ENCODE data around the gene SLCO3A1.

SLCO3A1 gene

DNA sequence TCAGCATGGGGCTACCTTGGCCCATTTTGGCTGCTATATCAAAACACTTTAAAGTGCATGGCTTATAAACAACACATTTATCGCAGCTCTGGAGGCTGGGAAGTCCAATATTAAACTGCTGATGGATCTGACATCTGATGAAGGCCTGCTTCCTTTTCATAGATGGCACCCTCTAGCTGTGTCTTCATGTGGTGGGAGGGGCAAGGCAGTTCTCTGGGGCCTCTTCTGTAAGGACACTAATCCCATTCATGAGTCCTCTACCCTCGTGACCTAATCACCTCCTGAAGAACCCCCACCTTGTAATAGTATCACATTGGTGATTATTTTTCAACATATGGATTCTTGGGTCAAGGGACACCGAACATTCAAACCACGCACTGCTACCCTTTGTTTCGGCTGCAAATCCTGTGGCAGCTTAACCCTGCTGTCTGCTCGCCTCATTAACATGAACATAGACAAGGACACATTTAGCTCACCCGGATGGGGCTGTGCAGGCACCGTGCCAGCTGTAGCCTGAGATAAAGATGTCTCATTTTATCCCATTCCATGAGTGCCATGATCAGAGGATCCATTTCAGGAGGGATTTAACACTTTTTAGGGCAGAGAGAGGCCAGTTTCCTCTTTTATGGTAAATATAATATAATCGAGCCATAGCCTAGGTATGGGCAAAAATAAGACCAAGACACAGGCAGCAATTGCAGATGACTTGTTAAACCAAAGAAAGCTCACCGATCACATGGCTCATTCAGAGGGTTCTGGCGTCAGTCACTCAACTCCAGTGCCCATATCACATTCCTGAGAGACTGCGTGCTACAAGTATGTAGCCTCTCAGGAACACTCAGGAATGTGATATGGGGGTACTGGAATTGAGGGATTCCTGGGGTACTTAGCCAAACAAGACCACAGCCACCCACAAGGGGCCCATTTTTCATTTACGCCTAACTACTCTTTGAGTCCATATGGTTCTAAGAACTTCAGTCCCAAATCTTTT lies 289.0 kb downstream of the SLCO3A1 start:
- peak; percentile 32 for DNase-seq

DNA sequence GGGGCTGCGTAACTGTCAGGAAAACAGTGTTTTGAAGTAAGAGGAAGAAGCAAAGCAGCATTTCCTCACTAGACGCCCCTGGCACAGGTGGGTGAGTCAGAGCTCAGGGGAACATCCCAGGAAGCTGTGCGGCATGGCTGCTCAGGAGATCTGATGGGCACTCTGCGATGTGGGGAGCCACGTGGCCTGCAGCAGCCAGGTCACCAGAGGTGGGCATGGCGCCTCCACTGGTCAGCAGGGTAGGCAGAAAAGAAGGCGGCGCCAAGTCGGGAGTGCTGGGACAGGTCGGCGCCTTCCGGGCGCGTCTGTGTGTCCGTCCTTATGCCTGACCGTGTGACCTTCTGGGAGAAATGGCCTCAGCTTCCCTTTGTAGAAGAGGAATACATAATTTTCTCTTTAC lies 290.3 kb downstream of the SLCO3A1 start:
- DNase-seq, result no peak

DNA sequence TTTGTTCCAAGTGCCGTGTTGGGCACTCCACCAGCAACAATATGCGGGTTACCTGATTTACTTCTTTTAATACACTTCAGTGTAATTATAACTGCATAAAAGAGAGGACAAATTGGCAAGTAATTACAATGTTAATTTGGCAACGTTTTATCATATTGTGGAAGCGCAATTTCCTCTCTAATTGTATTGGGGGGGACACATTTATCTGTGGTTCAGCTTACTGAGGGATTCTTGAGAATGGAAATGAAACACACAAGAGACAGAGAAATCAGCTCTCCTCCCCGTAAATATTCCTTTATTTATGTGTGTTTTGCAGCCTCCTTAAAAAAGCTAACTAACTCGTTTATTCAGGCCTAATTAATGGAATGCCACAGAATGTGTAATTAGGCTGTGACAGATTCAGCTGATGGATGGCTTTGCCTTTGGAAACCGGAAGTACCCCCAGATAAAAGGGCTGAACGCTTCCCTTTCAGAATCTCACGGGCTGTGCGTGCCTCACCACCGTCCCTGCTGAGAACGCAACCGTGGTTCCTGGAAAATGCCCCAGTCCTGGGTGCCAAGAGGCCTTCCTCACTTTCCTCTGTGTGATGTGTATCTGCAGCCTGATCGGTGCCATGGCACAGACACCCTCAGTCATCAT lies 293.1 kb downstream of the SLCO3A1 start:
- DNase-seq, result no peak

- peak; percentile 90 for DNase-seq
Observed at GRCh38 chr15:92149029-92149428, 295.5 kb downstream of the SLCO3A1 start.

DNA sequence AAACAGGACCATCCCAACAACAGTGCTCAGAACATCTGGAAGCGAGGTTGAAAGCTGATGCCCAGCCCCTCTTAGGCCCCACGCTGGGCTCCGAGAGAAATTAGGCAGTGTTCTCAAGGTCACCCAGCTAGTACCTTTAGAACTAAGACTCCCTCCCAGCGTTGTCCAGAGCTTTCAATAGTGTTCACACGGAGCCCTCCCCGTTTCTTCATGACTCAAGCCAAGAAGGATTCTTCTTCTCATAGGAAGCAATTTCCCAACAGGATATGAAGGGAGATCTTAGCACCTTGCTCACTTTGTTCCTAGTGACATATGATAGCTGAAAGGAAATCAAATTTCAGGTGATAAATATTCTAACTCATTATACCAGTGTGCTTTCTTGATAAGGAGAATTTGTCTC lies 296.0 kb downstream of the SLCO3A1 start:
- DNase-seq, result peak; percentile 40

GRCh38 chr15:92151168-92151567 lies 297.7 kb downstream of the SLCO3A1 start:
- DNase-seq, result no peak

- DNase-seq, result no peak
Observed at GRCh38 chr15:92151741-92152140, 298.2 kb downstream of the SLCO3A1 start.

GRCh38 chr15:92152983-92153382 lies 299.5 kb downstream of the SLCO3A1 start:
- no peak for DNase-seq

- DNase-seq, result no peak
Observed at GRCh38 chr15:92153620-92154019, 300.1 kb downstream of the SLCO3A1 start.

GRCh38 chr15:92155934-92156333 lies 302.4 kb downstream of the SLCO3A1 start:
- no peak for DNase-seq

GRCh38 chr15:92157666-92158298 lies 304.3 kb downstream of the SLCO3A1 start:
- no peak for DNase-seq

DNA sequence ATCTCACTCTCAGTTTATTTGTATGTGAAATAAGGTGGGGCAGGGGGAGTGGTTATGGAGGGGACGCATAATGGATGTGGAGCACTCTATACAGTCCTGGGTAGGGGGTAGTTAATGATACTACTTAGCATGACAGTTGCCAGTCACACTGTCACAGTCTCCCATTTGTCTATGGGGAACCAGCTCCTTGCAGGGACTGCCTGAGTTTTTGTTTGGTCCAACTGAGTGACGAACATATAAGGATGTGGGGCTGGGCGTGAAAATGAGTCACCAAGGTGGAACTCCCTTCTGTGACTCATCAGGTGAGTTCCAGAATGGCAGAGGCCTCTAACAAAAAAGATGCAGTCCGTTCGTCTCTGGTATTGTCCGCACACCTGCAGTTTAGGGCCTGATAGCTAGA lies 304.9 kb downstream of the SLCO3A1 start:
- DNase-seq, result no peak

DNA sequence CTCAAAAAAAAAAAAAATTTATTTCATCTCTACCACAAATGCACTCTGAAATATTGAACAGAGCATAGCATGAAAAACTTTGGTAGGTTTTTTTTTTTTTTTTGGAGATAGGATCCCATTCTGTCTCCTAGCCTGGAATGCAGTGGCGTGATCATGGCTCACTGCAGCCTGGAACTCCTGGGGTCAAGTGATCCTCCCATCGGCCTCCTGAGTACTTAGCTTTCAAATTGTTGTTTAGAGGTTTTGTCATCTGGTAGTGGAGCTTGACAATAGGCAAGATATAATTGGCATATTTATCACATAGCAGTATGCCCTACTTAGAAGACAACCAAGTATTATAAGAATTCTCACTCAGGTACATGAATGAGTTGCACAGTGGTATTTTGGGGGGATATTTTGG lies 306.0 kb downstream of the SLCO3A1 start:
- no peak for DNase-seq

DNA sequence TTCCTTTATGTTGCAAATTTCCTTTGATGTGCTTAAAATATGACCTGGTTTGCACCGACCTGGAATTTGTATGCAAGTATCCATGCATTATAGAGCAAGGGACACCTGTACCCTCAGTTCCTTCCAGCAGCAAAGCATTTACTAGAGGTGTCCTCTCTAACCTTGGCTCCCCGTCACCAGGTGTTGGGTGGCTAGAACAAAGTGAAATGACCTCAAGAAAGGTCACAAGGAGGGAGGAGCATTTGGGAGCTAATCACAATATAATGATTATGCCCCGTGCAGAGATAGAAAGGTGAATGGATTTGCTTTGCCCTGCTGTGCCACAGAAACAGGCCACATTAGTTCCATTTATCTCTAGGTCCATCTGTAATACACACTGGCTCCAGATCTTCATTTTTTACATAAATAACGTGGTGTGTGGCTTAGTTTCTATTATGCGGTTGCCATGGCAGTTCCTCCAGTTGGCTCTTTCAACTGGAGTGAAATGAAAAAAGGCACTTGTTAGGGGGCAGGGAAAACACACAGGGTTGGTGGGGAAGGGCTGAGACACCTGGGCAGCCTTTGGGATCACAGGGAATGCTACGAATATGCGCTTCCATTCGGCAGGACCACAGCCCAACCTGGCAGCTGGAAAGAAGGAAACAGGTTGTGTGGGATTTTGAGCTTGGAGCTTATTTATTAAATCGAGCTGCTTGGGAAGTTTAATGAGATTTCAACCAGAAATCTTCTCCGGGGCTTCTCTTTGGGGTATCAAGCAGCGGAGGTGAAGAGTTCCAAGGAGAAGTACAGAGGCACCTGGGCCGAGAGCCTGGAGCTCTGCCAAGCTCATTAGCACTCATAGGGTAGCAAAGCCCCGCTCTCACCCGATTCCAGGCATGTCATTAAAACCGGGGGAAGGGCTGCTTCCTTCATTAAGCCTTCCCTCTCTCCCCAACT lies 306.7 kb downstream of the SLCO3A1 start:
- no peak for DNase-seq

DNA sequence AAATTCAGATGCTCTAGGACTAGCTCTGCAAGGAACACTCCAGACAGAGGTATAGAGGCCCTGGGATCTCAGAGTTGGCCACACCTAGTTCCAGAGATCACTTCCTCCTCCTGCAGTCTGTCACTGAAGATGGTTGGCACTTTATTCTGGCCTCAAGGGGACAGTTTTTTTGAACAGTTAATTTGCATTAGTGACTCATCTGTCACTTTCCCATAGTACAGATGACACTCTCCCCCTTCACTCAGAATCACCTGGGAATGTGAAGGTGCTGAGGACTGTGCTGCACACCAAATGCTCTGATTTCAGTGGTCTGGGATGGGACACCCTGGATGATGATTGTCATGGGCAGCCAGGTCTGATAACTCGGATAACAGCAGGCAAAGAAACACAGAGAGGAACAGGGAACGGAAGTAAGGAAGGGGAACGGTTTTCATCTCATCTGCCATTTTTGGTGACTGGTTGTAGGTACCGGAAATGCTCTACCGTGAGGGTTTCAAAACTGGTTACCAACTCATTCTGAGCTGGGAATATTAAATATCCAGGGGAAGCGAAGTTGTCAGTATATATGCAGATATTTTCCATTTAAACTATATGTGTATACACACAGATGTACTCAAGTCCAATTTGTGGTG lies 307.6 kb downstream of the SLCO3A1 start:
- no peak for DNase-seq

- no peak for DNase-seq
Observed at GRCh38 chr15:92162657-92163056, 309.1 kb downstream of the SLCO3A1 start.

- DNase-seq, result no peak
Observed at GRCh38 chr15:92163641-92164040, 310.1 kb downstream of the SLCO3A1 start.

DNA sequence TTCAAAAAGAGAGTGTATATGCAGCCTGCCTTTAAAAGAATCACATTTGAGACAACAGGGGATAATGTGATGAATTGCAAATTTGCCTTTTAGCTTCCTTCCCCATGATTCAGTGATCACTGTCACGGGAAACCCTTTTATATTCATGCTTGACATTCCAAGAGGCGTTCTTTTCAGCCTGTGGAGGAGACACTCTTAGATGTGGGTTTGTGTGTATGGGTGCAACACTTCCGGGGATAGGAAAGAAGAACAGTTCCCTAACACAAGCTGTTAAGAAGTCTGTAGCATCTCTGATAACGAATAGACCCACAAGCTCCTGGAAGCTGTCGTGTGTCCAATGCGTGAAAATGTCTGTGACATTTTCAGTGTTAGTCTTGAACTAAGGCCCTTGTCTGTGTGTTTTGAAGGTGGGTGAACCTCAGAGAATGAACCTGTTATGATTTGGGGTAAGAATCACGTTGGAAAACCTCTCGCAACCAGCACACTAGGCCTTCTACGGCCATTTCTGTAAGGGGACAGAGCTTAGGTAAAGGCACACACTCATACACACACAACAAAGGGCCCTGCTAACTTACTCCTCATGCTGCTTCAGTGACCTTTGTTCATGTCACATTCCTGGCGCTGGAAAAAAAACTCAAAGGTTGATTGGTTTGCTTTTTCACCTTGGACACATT lies 311.0 kb downstream of the SLCO3A1 start:
- DNase-seq, result peak; percentile 88

GRCh38 chr15:92165001-92165346 lies 311.5 kb downstream of the SLCO3A1 start:
- DNase-seq, result no peak

DNA sequence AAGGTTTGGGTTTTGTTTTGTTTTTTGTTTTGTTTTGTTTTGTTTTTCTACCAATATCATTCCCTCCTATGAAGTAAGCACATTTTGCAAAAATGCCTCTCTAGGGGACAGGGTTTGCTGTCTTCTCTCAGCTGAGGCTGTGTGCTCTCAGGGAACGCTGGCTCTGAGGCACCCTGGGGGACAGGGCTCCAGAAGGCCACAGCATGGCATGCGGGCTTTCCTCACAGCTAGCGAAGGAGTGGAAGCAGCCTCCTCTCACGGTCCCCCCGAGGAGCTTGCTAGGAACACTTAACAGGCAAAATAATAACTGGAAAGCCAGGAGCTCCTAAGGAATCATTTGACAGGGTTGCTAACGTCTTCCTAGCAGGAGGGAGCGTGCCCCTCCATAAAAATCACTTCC lies 312.5 kb downstream of the SLCO3A1 start:
- DNase-seq, result no peak

- DNase-seq, result no peak
Observed at GRCh38 chr15:92166751-92167405, 313.4 kb downstream of the SLCO3A1 start.

All from fibroblast of skin of abdomen (primary cell).